GM12878 (cell line): Measurements from ENCODE around the gene TLR9. TPM values are rescaled to one million over a fixed set of nuclear protein-coding genes. Genes with fewer than 3 reads are reported as not detected.

Experiments used
- ATAC-seq: fragments of 200-7000 bp; cut with Tn5 transposase; 3 replicates; pipeline ENCODE4 v1.9.1; 2020; ENCODE audit warnings: mild to moderate bottlenecking, moderate library complexity
- BruUV-seq: library from RNA; stranded (reverse); fragments of 400-500 nt; replicated peaks from 2 replicates; lab custom pipeline; 2021; lab: Mats Ljungman, UMichigan
- CTCF ChIA-PET: fragments of 300-600 bp; sonication (Branson Sonifier 250); formaldehyde crosslinking; extraction: SDS; loops from one replicate; lab custom pipeline; 2021; ENCODE audit warnings: inconsistent platforms; lab: Yijun Ruan, JAX
- POLR2A ChIA-PET: fragments of 350-600 bp; formaldehyde crosslinking; extraction: SDS; loops from one replicate; lab custom pipeline; 2021; ENCODE audit warnings: inconsistent platforms; lab: Charles Lee
- RAD21 ChIA-PET: fragments of 300-600 bp; sonication (Branson Sonifier 250); formaldehyde crosslinking; loops from one replicate; lab custom pipeline; 2023; ENCODE audit warnings: antibody characterized with exemption; ENCODE audit not compliant: unreplicated experiment; lab: Charles Lee
- SMC1A ChIA-PET: fragments of 300-600 bp; sonication (Branson Sonifier 250); formaldehyde crosslinking; loops from one replicate; lab custom pipeline; 2023; ENCODE audit not compliant: unreplicated experiment, uncharacterized antibody; lab: Charles Lee
- DNase-seq: peaks from one replicate; pipeline ENCODE4 v3.0.0-alpha.2; 2011; ENCODE audit warnings: low read depth, low spot score
- FAIRE-seq: peaks from 3 replicates; lab custom pipeline; 2011; peaks lifted over from hg19 to GRCh38; lab: Jason Lieb, UNC
- H2AFZ ChIP-seq: 2 replicates; pipeline ENCODE4 v1.6.0; 2011; ENCODE audit warnings: low read depth, low read length, control low read depth; ENCODE audit not compliant: control insufficient read depth
- H3K27ac ChIP-seq: 2 replicates; pipeline ENCODE4 v1.5.1; 2011; ENCODE audit warnings: control low read depth; ENCODE audit not compliant: control insufficient read depth, insufficient read depth
- H3K27me3 ChIP-seq, 2 experiments: replicated peaks in 1 of 2; 2 replicates each; pipeline versions ENCODE4 v1.6.0 to v1.6.1; 2011; ENCODE audit warnings: low read length in 1 of 2; ENCODE audit not compliant: control insufficient read depth in 2 of 2, insufficient read depth in 2 of 2
- H3K36me3 ChIP-seq, 2 experiments: 2 replicates each; pipeline ENCODE4 v1.5.1; 2011; ENCODE audit warnings: low read length in 1 of 2; ENCODE audit not compliant: control insufficient read depth in 2 of 2, insufficient read depth in 2 of 2
- H3K4me1 ChIP-seq: 2 replicates; pipeline ENCODE4 v1.6.1; 2011; ENCODE audit warnings: mild to moderate bottlenecking, low read length, moderate library complexity, mixed read lengths; ENCODE audit not compliant: control insufficient read depth, insufficient read depth
- H3K4me2 ChIP-seq: 2 replicates; pipeline ENCODE4 v1.6.0; 2011; ENCODE audit warnings: control low read depth; ENCODE audit not compliant: control insufficient read depth, insufficient read depth
- H3K4me3 ChIP-seq: fragments of 200-600 bp; sonication (generic); 2 replicates; pipeline ENCODE4 v1.5.1; 2016
- H3K79me2 ChIP-seq: 2 replicates; pipeline ENCODE4 v1.6.0; 2011; ENCODE audit warnings: low read length; ENCODE audit not compliant: control insufficient read depth, insufficient read depth
- H3K9ac ChIP-seq: 2 replicates; pipeline ENCODE4 v1.8.0; 2011; ENCODE audit warnings: low read length, control low read depth, mixed read lengths; ENCODE audit not compliant: control insufficient read depth, insufficient read depth
- H3K9me3 ChIP-seq: replicated peaks from 3 replicates; pipeline ENCODE4 v1.5.1; 2011; ENCODE audit warnings: mild to moderate bottlenecking, low read length; ENCODE audit not compliant: control insufficient read depth, insufficient read depth
- H4K20me1 ChIP-seq: 2 replicates; pipeline ENCODE4 v1.6.0; 2011; ENCODE audit not compliant: control insufficient read depth, insufficient read depth
- ASH2L ChIP-seq: fragments of 300-600, 200-600 bp; sonication (generic); IDR thresholded peaks from 2 replicates; pipeline ENCODE4 v1.6.1; 2017; ENCODE audit warnings: low read depth, mild to moderate bottlenecking, borderline replicate concordance
- CBX5 ChIP-seq: sonication (generic); IDR thresholded peaks from 2 replicates; pipeline ENCODE4 v1.6.1; 2016; ENCODE audit warnings: low read depth, moderate library complexity, mild to moderate bottlenecking, inconsistent platforms
- CHD1 ChIP-seq: IDR thresholded peaks from 2 replicates; pipeline ENCODE4 v1.6.1; 2012; ENCODE audit warnings: low read depth, low read length, improper control_type of control experiment
- IKZF1 ChIP-seq: fragments of 450-650 bp; conservative IDR thresholded peaks from 2 replicates; pipeline ENCODE4 v1.6.1; 2017; ENCODE audit warnings: antibody characterized with exemption, mild to moderate bottlenecking
- MTA2 ChIP-seq: fragments of 450-650 bp; IDR thresholded peaks from 2 replicates; pipeline ENCODE4 v1.6.1; 2016; ENCODE audit warnings: low read depth, mild to moderate bottlenecking, moderate library complexity
- SREBF2 ChIP-seq: IDR thresholded peaks from 2 replicates; pipeline ENCODE4 v1.6.1; 2012; ENCODE audit warnings: mild to moderate bottlenecking, low read length
- TAF1 ChIP-seq: IDR thresholded peaks from 2 replicates; pipeline ENCODE4 v1.6.1; 2011; ENCODE audit warnings: mild to moderate bottlenecking, low read depth, low read length, borderline replicate concordance
- TARDBP ChIP-seq: IDR thresholded peaks from 2 replicates; pipeline ENCODE4 v1.6.1; 2016; ENCODE audit warnings: borderline replicate concordance
- TCF3 ChIP-seq: IDR thresholded peaks from 2 replicates; pipeline ENCODE4 v1.6.1; 2012; ENCODE audit warnings: low read depth, mild to moderate bottlenecking, low read length, borderline replicate concordance; ENCODE audit not compliant: insufficient read depth
- YY1 ChIP-seq: IDR thresholded peaks from 2 replicates; pipeline ENCODE4 v1.6.1; 2011; ENCODE audit warnings: low read depth, mild to moderate bottlenecking, low read length
- ZBED1 ChIP-seq: IDR thresholded peaks from 2 replicates; pipeline ENCODE4 v1.6.1; 2016; ENCODE audit warnings: borderline replicate concordance
- ZBTB33 ChIP-seq: fragments of 450-650 bp; IDR thresholded peaks from 2 replicates; pipeline ENCODE4 v1.6.1; 2017; ENCODE audit warnings: mild to moderate bottlenecking
- WGBS: methylation state at CpG from one replicate; pipeline ENCODE4 v1.1.6; 2016; ENCODE audit warnings: low lambda C conversion rate; ENCODE audit not compliant: insufficient replicate concordance, insufficient coverage; ENCODE audit errors: missing lambda C conversion rate; 5-methylcytosine and 5-hydroxymethylcytosine counted together
- in situ Hi-C: fragments of 300-500 bp; cut with MboI; formaldehyde crosslinking; loops from 9 replicates; pipeline ENCODE4 v1.14.3; 2018; ENCODE audit warnings: mixed read lengths
- intact Hi-C: fragments of 100-400 bp; cut with micrococcal nuclease; formaldehyde crosslinking; loops from one replicate; pipeline ENCODE4 v1.14.2; 2022; ENCODE audit not compliant: unreplicated experiment
- polyA plus RNA-seq, 11 experiments: library from polyadenylated mRNA; depleted of rRNA in 4 of 11; unstranded in 6 of 11; stranded (reverse) in 5 of 11; fragments of >200 nt; fragmentation: Nextera tagmentation in 4 of 11; fragmentation: Illumina TruSeq in 1 of 11; extraction: Ambion mirVana in 4 of 11; extraction: Trizol in 1 of 11; gene quantifications; 1 replicate in 1 of 11; 2 replicates in 10 of 11; pipeline versions ENCODE4 v1.2.1 to v1.2.3, GENCODE V29; 2011 to 2016; ENCODE audit warnings: inconsistent platforms in 2 of 11, missing spikeins in 2 of 11, low read depth in 1 of 11
- total RNA-seq, 4 experiments: library from RNA; depleted of rRNA in 3 of 4; stranded (reverse); fragments of >200 nt in 3 of 4; fragmentation: Illumina TruSeq in 1 of 4; extraction: Trizol in 1 of 4; gene quantifications; 2 replicates each; pipeline versions ENCODE4 v1.2.1 to v1.2.3, GENCODE V29; 2013 to 2021

The TLR9 gene
- total and polyA plus RNA-seq, 10 of the 15 experiments (the other 5 are each of a cell fraction or from before 2014, with no cell fraction given) = 0.10 to 4.8 (median 0.53) TPM; not detected in 1

DNA sequence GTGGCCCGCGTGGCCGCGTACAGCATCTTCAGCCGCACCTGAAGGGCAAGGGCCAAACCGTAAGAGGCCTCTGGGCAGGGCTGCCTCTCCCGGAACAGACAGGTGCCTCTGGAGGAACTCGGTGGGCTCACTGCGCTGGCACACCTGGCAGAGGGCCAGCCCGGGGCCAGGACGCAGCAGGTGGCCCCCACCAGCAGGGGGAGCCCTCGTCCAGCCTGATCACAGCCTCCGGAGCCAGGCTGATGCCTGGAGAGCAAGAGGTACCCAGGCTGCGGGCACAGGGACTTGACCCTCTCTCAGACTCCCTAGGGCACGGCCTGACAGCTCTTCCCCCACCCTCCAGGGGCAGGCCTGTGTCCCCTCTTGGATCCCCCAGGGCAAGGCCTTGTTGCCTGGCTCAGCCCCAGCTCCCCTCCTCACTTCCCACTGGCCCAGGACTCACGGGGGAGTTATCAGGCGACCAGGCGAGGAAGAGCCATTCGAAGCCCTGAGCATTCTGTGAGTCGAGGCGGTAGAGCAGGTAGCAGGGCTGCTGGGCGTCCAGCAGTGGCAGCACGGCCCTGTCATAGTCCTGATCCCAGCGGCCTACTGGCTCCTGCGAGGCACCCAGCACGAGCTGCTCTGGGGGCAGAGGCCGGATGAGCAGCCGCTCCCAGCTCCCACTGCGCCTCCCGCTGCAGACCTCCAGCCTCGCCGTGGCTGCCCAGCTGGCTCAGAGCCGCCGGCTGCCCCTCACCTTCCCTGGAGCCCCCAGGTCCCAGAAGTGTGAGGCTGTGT lies 6.2 kb upstream of the TLR9 start (continued):
- TF ChIP-seq ZBTB33 = 0 out of 2 replicates have a peak, but pooled peaks have one; percentile 10
- TF ChIP-seq YY1 = peak; percentile 44; the same call in 1 of the 2 replicates
- TF ChIP-seq IKZF1 = 0 out of 2 replicates have a peak, but pooled peaks have one; percentile 23
- TF ChIP-seq CHD1 = no peak
- peak; percentile 75; the same call in 1 of the 2 replicates for TF ChIP-seq TCF3
- TF ChIP-seq TARDBP = no peak

DNA sequence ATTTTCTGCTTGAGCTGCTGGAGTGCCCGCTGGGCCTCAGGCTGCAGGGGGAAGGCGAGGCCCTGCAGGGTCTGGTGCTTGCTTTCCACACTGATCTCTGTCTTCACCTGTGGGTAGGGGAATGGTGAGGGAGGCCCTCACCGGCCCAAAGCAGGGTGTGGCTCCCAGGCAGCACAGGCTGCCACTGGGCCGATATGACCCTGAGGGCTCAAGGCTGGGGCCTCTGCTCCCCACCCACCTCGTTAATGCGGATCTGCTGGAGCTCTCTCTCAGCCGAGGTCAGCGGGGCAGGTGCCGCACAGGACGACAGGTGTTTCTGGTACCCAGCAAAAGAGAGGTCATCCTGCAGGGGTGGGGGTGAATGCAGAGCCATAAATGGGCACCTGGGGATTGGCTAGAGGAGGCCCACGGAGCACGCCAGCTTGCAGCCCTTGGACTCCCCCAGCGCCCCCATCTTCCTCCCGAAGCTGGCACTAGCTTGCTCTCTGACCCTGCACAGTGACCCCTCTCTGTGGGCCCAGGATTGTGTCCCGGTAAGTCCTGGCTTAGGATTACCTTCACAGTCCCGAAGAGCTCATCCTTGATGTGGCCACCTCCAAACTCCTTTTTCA lies 5.5 kb upstream of the TLR9 start:
- peaks cover 11% of the 10 kb centered on the region for H3K4me1 ChIP-seq
- ChIA-PET SMC1A (interaction anchor here (0.7 to 2.9 kb wide), 14 partner anchors 11 to 221 kb away, joined by 3 to 36 read pairs (median 5); partner anchors contain the start of genes PPM1M and WDR82), POLR2A (interaction anchor here (0.5 to 2.4 kb wide), 5 partner anchors 26 to 58 kb away, joined by 3 to 8 read pairs (median 5); partner anchors contain the start of gene WDR82), CTCF (interaction anchor here (0.5 to 5.7 kb wide), 31 partner anchors 9 to 476 kb away, joined by 3 to 91 read pairs (median 4); partner anchors contain the start of genes GLYCTK and WDR82), RAD21 (interaction anchor here (1.0 to 3.1 kb wide), 17 partner anchors 8 to 215 kb away, joined by 3 to 30 read pairs (median 6); partner anchors contain the start of genes GLYCTK, PPM1M and WDR82)
- DNase-seq = no peak
- FAIRE-seq = no peak
- no peak overlapping the region for H3K4me3 ChIP-seq
- H3K27ac ChIP-seq = no peak overlapping the region
- in situ Hi-C loops (loop anchor here (5.0 kb wide), 1 partner anchor 111 kb away; no protein-coding TSS in a partner anchor), intact Hi-C loops (no loop called here)
- no peak overlapping the region for H3K4me2 ChIP-seq
- no peaks in the 10 kb centered on the region for H4K20me1 ChIP-seq
- H2AFZ ChIP-seq = no peak overlapping the region
- H3K27me3 ChIP-seq = no peaks in the 10 kb centered on the region
- BruUV-seq = no TSS peak
- 90% methylated on average over 16 of the region's 16 CpGs for WGBS
- H3K9me3 ChIP-seq = no peaks in the 10 kb centered on the region
- ATAC-seq = no peak
- H3K36me3 ChIP-seq = peaks cover 14 to 27% of the 10 kb centered on the region in 2 experiments
- TF ChIP-seq TAF1 = no peak
- TF ChIP-seq ZBED1 = no peak
- no peak for TF ChIP-seq SREBF2
- no peak for TF ChIP-seq ASH2L
- TF ChIP-seq MTA2 = no peak
- no peak for TF ChIP-seq CBX5
- TF ChIP-seq, all 136 proteins: peak for 0
- no peak overlapping the region for H3K9ac ChIP-seq
- no peaks in the 10 kb centered on the region; the same call in 1 of the 2 replicates for H3K79me2 ChIP-seq
